GM21367 (cell line): ENCODE measurements around the gene PCYT1A.
"Not testable (repeated sequence)": the region's sequence is repeated elsewhere in the genome, so short reads cannot be mapped to it uniquely, and the experiment has no call there.

ENCODE experiments used
- ATAC-seq: cut with Tn5 transposase; IDR thresholded peaks from one replicate; pipeline ENCODE4 v1.9.1; 2021; ENCODE audit not compliant: unreplicated experiment

The PCYT1A gene

DNA sequence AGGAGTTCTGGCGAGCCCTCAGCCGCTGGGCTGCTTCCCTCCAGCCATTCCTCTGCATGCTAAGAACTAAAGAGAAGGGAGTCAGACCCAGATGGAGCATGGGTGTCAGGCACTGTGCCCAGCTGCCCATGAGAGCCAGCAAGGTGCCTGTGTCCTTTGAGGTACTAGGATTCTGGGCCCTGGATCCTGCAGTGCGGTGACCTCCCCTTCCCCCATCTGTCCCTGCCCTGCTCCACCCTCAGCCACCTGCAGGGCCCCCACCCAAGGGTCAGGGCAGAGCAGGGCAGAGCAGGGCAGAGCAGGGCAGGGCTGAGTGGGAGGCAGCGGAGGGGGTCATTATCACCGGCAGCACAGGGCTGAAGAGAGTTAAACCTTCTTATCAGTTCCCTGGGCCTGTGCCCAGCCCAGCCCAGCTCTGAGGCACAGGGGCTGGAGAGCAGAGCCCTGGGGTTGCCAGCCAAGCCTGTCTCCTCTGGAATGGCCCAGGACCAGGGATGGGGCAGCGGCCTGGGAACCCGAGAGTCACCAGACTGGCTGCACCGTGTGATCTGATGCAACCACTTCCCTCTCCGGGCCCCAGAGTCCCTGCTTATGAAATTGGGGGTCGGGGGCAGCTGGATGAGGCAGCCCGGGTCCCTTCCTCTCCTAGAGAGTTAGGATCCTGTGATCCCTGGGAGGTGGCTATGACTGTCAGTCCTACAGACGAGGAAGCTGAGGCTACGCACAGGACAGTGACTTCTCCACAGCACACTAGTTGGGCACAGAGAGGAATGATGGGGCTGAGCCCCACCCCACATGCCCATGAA lies 93.6 kb downstream of the PCYT1A start:
- ATAC-seq: no peak

GRCh38 chr3:196193133-196193735 lies 94.3 kb downstream of the PCYT1A start:
- no peak for ATAC-seq

- no peak for ATAC-seq
Measured at GRCh38 chr3:196192524-196193051, 94.9 kb downstream of the PCYT1A start.

- ATAC-seq: no peak
Measured at GRCh38 chr3:196192036-196192523, 95.4 kb downstream of the PCYT1A start.

- ATAC-seq: no peak
Measured at GRCh38 chr3:196189566-196190347, 97.8 kb downstream of the PCYT1A start.

- peak; percentile 42 for ATAC-seq
Measured at GRCh38 chr3:196186651-196187573, 100.6 kb downstream of the PCYT1A start.

DNA sequence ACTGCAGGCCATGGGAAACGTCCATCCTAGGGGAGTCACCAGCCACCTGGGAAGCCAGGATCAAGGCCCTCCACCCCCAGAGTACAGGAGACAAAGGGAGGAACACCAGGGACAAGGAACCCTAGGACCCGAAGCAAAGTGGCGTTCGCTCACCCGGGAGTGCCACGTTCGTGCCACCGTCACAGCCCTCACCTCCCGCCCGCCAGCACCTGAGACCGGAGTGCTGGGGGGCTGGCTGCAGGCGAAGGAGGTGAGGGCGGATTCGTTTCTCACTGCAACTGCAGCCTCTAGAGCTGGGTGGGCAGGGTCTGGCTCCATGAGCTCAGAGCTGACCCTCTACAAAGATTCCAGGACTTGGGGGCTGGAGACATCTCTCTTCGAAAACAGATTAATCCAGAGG lies 102.6 kb downstream of the PCYT1A start:
- ATAC-seq: no peak

DNA sequence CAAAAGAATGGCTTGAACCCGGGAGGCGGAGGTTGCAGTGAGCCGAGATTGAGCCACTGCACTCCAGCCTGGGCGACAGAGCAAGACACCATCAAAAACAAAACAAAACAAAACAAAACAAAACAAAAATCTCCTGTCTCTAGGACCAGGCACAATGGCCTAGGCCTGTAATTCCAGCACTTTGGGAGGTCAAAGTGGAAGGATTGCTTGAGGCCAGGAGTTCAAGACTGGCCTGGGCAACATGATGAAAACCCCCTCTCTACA lies 103.4 kb downstream of the PCYT1A start:
- ATAC-seq: not testable (repeated sequence)

- ATAC-seq: no peak
Measured at GRCh38 chr3:196181127-196181546, 106.4 kb downstream of the PCYT1A start.

DNA sequence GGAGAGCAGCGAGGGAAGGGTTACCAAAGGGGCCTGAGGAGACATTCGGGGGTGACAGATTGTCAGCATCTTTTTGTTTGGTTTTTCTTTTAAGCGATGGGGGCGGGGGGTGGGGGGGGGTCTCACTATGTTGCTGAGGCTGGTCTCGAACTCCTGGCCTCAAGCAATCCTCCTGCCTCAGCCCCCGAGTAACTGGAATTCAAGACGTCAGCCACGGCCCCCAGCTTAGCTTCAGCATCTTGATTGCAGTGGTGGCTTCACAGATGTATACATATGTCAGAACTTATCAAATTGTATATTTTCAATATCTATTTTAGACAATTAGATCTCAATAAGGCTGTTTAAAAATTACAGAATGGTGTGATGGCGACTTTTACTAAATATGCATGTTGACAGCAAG lies 107.2 kb downstream of the PCYT1A start:
- no peak for ATAC-seq
